ENCODE data around the gene SASS6.

The SASS6 gene

GRCh38 chr1:100101564-100101963, 31.2 kb downstream of the SASS6 start:
- DNase-seq (no peak), ATAC-seq (ENCODE audit: insufficient read depth, low read depth) (no peak)
- Histone ChIP-seq H2AFZ (ENCODE audit: low read depth, low read length) (no peak overlapping the region), H3K4me2 (ENCODE audit: insufficient read depth, low read length) (no peak overlapping the region), H3K27ac (ENCODE audit: low read length) (no peak overlapping the region), H3K9me3 (ENCODE audit: insufficient read depth, low read length, severe bottlenecking) (no peaks in the 10 kb centered on the region), H4K20me1 (ENCODE audit: insufficient read depth, low read length) (no peaks in the 10 kb centered on the region), H3K4me3 (ENCODE audit: low read depth in 1 of 2, low read length in 2 of 2) (no peak overlapping the region), H3K27me3 (ENCODE audit: insufficient read depth, low read length, poor library complexity) (no peaks in the 10 kb centered on the region), H3K79me2 (ENCODE audit: insufficient read depth, low read length) (no peaks in the 10 kb centered on the region), H3K36me3 (ENCODE audit: insufficient read depth, low read length) (peaks cover 88% of the 10 kb centered on the region), H3K9ac (ENCODE audit: low read depth, low read length) (no peak overlapping the region), H3K4me1 (ENCODE audit: insufficient read depth, low read length) (no peaks in the 10 kb centered on the region)
- TF ChIP-seq EZH2 (IDR thresholded peaks at IDR 0.05; ENCODE audit: borderline replicate concordance, low read depth, low read length, severe bottlenecking) (no peak), CTCF (IDR thresholded peaks at IDR 0.05; ENCODE audit: borderline replicate concordance, extremely low read depth, low read length, poor library complexity, severe bottlenecking) (no peak)

- Histone ChIP-seq H3K4me3 (ENCODE audit: low read depth in 1 of 2, low read length in 2 of 2) (no peak overlapping the region), H3K79me2 (ENCODE audit: insufficient read depth, low read length) (no peaks in the 10 kb centered on the region), H2AFZ (ENCODE audit: low read depth, low read length) (no peak overlapping the region), H3K27ac (ENCODE audit: low read length) (no peak overlapping the region), H3K4me1 (ENCODE audit: insufficient read depth, low read length) (no peaks in the 10 kb centered on the region), H4K20me1 (ENCODE audit: insufficient read depth, low read length) (no peaks in the 10 kb centered on the region), H3K4me2 (ENCODE audit: insufficient read depth, low read length) (no peak overlapping the region), H3K27me3 (ENCODE audit: insufficient read depth, low read length, poor library complexity) (no peaks in the 10 kb centered on the region), H3K36me3 (ENCODE audit: insufficient read depth, low read length) (peaks cover 88% of the 10 kb centered on the region), H3K9me3 (ENCODE audit: insufficient read depth, low read length, severe bottlenecking) (no peaks in the 10 kb centered on the region), H3K9ac (ENCODE audit: low read depth, low read length) (no peak overlapping the region)
- no peak for DNase-seq
- no peak for ATAC-seq (ENCODE audit: insufficient read depth, low read depth)
- TF ChIP-seq EZH2 (IDR thresholded peaks at IDR 0.05; ENCODE audit: borderline replicate concordance, low read depth, low read length, severe bottlenecking) (no peak), CTCF (IDR thresholded peaks at IDR 0.05; ENCODE audit: borderline replicate concordance, extremely low read depth, low read length, poor library complexity, severe bottlenecking) (no peak)
These were observed 32.5 kb downstream of the SASS6 start for GRCh38 chr1:100100202-100100601.

GRCh38 chr1:100090471-100090870, 42.3 kb downstream of the SASS6 start:
- Histone ChIP-seq H3K27me3 (ENCODE audit: insufficient read depth, low read length, poor library complexity) (no peaks in the 10 kb centered on the region), H3K79me2 (ENCODE audit: insufficient read depth, low read length) (no peaks in the 10 kb centered on the region), H3K4me3 (ENCODE audit: low read depth in 1 of 2, low read length in 2 of 2) (no peak overlapping the region), H3K9me3 (ENCODE audit: insufficient read depth, low read length, severe bottlenecking) (no peaks in the 10 kb centered on the region), H3K36me3 (ENCODE audit: insufficient read depth, low read length) (peaks cover 71% of the 10 kb centered on the region), H3K9ac (ENCODE audit: low read depth, low read length) (no peak overlapping the region), H3K4me2 (ENCODE audit: insufficient read depth, low read length) (no peak overlapping the region), H3K4me1 (ENCODE audit: insufficient read depth, low read length) (no peaks in the 10 kb centered on the region), H4K20me1 (ENCODE audit: insufficient read depth, low read length) (no peaks in the 10 kb centered on the region; the same call in 1 of the 2 replicates), H3K27ac (ENCODE audit: low read length) (no peak overlapping the region), H2AFZ (ENCODE audit: low read depth, low read length) (no peak overlapping the region)
- no peak for TF ChIP-seq EZH2 (IDR thresholded peaks at IDR 0.05; ENCODE audit: borderline replicate concordance, low read depth, low read length, severe bottlenecking)
- no peak for TF ChIP-seq CTCF (IDR thresholded peaks at IDR 0.05; ENCODE audit: borderline replicate concordance, extremely low read depth, low read length, poor library complexity, severe bottlenecking)
- ATAC-seq (ENCODE audit: insufficient read depth, low read depth) (no peak), DNase-seq (no peak)

GRCh38 chr1:100089082-100089481, 43.6 kb downstream of the SASS6 start:
- Histone ChIP-seq H3K4me1 (ENCODE audit: insufficient read depth, low read length) (no peaks in the 10 kb centered on the region), H3K4me2 (ENCODE audit: insufficient read depth, low read length) (no peak overlapping the region), H3K27ac (ENCODE audit: low read length) (no peak overlapping the region), H3K36me3 (ENCODE audit: insufficient read depth, low read length) (peaks cover 72% of the 10 kb centered on the region), H3K4me3 (ENCODE audit: low read depth in 1 of 2, low read length in 2 of 2) (no peak overlapping the region), H3K9ac (ENCODE audit: low read depth, low read length) (no peak overlapping the region), H3K9me3 (ENCODE audit: insufficient read depth, low read length, severe bottlenecking) (no peaks in the 10 kb centered on the region), H3K79me2 (ENCODE audit: insufficient read depth, low read length) (no peaks in the 10 kb centered on the region), H3K27me3 (ENCODE audit: insufficient read depth, low read length, poor library complexity) (no peaks in the 10 kb centered on the region), H2AFZ (ENCODE audit: low read depth, low read length) (no peak overlapping the region), H4K20me1 (ENCODE audit: insufficient read depth, low read length) (no peaks in the 10 kb centered on the region; the same call in 1 of the 2 replicates)
- no peak for TF ChIP-seq CTCF (IDR thresholded peaks at IDR 0.05; ENCODE audit: borderline replicate concordance, extremely low read depth, low read length, poor library complexity, severe bottlenecking)
- no peak for TF ChIP-seq EZH2 (IDR thresholded peaks at IDR 0.05; ENCODE audit: borderline replicate concordance, low read depth, low read length, severe bottlenecking)
- ATAC-seq (ENCODE audit: insufficient read depth, low read depth) = no peak
- no peak for DNase-seq

Data from DND-41 (cell line).